Measurements from ENCODE around the gene ARHGEF35.
"Not testable (repeated sequence)": the region's sequence is repeated elsewhere in the genome, so short reads cannot be mapped to it uniquely, and the experiment has no call there.

The ARHGEF35 gene

DNA sequence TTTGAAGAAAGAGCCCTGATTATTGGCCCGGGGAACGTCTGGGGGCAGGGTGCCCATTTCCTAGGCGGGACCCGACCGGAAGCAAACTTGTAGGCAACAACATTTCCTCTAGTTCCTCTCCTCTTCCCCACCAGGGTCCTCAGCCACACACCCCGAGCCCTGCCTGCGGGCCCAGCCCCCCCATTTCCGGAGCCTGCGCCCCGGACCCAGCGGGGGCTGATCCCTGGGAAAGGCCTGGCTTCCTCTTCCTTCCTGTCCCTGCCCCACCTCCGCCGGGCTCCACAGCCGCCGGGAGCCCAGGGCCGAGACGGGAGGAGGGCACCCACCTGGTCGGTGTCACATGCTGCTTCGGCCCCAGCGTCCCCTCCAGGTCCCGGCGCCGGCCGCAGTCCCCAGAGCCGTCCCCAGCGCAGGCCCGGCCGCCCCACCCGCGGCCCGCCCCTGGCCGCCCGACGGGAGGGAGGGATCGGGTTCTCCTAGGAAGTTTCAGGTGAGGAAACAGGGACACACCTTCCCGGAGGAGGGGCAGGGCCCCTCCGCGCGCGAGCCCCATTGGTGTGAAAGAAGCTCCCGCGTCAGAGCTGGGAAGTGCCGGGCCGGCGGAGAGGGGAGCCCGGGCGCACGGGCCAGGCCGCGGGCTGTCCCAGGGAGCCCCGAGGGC lies at the start of gene ARHGEF35:
Gene ARHGEF35 (minus strand): TSS at position 622 of the 661 bp plus-strand sequence. CDS start 7,450 bp downstream, outside the sequence.
- H3K4me3 ChIP-seq (ENCODE audit: low read length); DNase-seq (ENCODE audit: low read depth): not testable (repeated sequence)

DNA sequence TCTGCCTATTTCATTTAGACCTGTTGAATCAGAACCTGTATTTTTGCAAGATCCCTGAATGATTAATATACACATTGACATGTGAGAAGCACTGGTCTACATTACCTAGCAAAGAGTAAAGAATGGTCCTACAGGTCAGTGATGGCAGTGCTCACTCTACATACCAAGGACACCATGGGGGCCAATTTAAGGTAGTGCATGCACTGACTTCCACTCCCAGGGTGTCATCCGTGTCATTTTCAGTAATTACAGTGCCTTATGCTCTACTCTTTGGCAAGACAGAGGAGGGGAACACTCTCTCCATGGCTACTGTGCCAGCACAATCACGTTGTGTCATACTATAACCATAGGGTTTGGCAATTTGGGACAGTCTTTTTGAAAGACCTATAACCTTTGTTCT lies 49.7 kb upstream of the ARHGEF35 start:
- not testable (repeated sequence) for H3K4me3 ChIP-seq (ENCODE audit: low read length); DNase-seq (ENCODE audit: low read depth)

DNA sequence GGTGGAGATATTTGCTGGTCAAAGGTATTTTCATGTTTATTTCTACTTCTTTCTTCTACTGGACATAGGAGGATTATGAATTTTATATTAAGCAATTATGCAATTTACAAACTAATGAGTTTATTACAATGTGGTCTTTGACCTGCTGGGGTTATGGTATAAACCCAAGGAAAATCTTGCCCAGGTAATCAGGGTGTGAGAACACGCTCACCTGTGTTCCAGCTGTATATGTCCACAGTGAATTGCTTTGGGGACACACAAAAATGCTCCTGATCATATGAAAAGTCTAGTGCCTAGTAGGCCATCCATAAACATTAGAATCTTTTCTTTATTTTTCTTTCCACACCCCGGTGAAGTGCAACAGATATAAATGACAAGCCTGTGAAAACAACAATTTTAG lies 43.7 kb upstream of the ARHGEF35 start, which contains the start of gene OR2A42:
Gene OR2A42 (minus strand): TSS at position 241 of the 400 bp plus-strand sequence. CDS start 6,762 bp downstream, outside the sequence.
- not testable (repeated sequence) for DNase-seq (ENCODE audit: low read depth); H3K4me3 ChIP-seq (ENCODE audit: low read length)

DNA sequence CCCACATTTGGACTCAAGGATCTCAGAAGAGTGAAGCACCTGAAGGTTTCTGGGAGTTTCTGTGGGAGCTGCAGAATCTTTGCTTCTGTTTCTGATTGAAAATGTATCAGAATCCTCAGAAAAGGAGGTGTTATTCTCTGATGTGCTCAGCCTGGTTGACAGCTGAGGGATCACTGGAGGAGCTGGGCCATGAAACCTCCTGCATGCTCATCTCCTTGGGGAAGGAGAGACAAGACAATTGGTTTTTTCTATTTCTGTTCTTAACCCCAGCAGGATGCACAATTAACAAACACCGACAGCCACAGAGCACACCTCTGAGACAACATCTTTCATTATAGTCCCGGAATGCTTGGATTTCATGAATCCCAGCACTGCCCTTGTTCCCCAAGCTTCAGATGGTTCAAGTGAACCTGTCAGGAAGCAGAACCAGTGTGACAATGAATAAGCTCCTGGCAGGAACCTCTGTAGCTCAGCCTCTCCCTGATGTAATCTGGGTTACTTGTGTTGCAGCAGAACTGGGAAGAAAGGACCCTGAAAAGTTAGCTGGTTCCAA lies 43.0 kb upstream of the ARHGEF35 start:
- peak; percentile 0 for DNase-seq (ENCODE audit: low read depth)
- not testable (repeated sequence) for H3K4me3 ChIP-seq (ENCODE audit: low read length)

DNA sequence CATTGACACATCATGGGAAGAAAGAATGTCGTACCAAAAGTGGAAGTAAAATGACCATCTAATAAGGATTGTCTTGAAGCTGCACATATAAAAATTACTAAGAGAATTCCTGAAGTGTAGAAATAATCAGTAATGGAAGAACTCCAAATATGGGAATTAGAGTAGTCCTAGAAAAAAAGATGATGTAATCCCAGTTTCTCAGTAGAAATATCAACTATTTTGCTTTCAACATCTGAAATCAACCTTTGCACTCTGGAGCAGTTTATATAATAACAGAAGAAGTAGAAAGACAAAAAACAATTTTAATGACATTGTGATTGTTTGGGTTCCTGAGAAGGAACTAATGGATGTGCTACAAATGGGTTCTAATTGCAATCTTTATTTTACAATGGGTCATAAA lies 37.4 kb upstream of the ARHGEF35 start:
- DNase-seq (ENCODE audit: low read depth); H3K4me3 ChIP-seq (ENCODE audit: low read length): not testable (repeated sequence)

DNA sequence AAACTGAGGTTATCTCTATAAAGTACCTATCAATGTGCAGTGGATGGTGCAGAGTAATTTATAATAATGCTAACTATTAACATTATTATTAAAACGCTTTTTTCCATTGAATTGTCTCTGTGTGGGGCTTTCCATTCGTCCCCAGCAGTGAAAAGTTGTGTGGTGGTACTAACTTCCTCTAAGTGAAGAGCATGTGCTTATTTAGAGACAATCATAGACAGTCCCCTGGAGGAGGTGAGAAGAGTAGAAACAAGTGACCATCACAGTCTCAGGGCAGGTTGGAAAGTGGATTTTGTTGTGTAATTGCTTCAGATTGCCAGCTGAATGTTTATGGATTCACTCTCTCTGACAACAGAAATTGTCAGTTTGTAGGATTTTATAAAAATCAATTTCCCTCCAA lies 35.4 kb upstream of the ARHGEF35 start:
- H3K4me3 ChIP-seq (ENCODE audit: low read length): not testable (repeated sequence)

DNA sequence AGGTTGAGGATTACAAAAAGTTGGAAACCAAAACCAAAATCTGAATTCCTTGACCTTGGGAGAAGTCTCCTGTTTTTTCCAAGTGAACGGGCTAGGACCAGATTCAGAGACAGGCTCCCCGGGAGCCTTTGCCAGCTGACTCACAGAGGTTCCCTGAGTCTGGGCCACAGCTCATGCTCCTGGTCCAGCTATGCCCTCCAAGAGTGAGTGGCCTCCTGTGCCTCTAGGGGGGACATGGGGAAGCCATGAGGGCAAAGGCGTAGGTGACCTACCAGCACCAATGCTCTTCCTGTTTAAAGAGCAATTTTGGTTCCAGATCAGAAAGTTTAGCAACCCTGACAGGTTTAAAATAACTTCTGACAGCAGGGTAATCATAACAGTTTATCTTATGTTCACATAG lies 33.2 kb upstream of the ARHGEF35 start:
- not testable (repeated sequence) for DNase-seq (ENCODE audit: low read depth); H3K4me3 ChIP-seq (ENCODE audit: low read length)

More for the DNA sequence above, 35.4 kb upstream of the ARHGEF35 start:
- not testable (repeated sequence) for DNase-seq (ENCODE audit: low read depth)

DNA sequence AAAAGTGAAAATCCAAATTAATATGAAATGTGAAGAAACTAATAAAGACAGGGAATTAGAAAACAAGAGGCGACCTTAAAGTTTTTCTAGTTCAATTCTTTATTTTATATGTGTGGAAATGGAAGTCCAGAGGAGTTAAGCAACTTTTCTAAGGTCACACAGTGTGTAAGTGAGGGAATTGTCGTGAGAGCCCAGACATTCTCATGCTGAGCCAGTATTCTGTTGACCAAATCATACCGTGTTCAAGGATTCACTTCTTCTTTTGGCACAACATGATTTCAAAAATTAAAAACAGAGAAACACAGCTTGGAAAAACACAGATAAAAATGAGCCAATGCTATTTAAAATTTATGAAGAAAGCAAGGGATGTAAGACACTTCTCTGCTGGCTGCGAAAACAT lies 31.2 kb upstream of the ARHGEF35 start:
- not testable (repeated sequence) for DNase-seq (ENCODE audit: low read depth); H3K4me3 ChIP-seq (ENCODE audit: low read length)

DNA sequence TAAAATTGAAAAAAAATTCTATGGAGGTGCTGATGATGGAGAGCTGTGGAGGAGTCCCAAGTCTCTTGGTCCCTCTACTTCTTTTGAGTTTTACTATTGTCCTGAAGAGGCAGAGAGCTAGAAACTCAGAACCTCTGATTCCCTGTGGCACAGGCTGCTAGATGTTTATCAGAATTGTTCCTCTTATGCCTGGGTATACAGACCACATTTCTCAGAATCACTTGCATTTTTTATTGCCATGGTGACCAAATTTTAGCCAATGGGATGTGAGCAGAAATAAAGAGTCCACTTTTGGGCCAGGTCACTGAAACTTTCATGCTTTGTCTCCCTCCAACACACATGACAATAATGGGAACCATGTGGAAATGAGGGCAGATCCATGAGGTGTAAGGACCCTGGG lies 28.0 kb upstream of the ARHGEF35 start:
- DNase-seq (ENCODE audit: low read depth); H3K4me3 ChIP-seq (ENCODE audit: low read length): not testable (repeated sequence)

DNA sequence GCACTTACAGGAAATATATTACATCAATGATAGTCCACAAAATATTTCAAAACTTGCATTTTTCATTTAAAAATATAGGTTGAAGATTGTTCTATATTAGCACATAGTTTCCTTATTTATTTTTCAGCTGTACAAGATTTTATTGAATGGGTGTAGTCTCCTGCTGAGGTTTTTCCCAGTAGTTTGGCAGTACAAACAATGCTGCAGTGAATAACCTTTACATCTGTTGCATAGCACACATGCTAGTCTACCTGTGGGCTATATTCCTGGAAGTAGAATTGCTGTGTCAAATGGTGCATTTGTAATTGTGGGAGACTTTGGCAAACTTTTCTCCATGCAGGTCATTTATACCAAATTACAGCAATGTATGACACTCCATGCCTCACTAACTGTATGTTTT lies 24.9 kb upstream of the ARHGEF35 start:
- DNase-seq (ENCODE audit: low read depth); H3K4me3 ChIP-seq (ENCODE audit: low read length): not testable (repeated sequence)

DNA sequence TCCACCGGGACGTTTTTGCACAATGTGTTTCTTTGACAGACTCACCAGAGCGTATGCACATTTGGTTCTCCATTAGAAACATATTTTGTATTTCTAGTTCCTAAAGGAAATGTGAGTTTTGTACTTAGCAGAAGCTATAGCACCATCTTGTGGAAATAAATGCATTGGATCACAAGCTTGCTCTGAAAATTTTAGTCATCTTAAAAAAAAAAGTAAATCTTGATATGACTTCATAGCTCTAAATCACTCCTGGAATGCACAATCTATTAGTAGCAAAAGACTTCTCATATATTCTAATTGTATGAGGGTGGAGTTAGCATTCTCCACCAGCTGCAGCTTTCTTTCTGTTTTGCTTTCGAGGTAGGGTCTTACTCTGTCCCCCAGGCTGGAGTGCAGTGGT lies 23.5 kb upstream of the ARHGEF35 start:
- not testable (repeated sequence) for DNase-seq (ENCODE audit: low read depth); H3K4me3 ChIP-seq (ENCODE audit: low read length)

DNA sequence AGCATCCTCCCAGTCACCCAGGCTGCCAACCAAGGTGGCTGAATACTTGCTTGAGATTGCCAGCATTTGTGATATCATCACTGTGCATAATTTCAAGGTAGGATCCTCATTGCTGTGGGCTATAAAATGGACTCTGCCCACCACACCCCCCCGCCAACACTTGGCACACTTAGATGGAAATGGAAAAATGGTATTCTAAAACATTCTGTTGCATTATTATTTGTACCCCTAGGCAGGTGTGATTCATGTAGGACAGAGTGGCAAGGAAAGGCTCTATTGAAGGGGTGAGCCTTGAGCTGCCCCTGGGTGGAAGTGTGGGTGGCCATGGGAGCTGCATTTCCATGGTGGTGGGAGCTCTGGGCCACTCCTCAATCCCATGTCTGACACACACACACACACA lies 22.9 kb upstream of the ARHGEF35 start:
- H3K4me3 ChIP-seq (ENCODE audit: low read length); DNase-seq (ENCODE audit: low read depth): not testable (repeated sequence)

DNA sequence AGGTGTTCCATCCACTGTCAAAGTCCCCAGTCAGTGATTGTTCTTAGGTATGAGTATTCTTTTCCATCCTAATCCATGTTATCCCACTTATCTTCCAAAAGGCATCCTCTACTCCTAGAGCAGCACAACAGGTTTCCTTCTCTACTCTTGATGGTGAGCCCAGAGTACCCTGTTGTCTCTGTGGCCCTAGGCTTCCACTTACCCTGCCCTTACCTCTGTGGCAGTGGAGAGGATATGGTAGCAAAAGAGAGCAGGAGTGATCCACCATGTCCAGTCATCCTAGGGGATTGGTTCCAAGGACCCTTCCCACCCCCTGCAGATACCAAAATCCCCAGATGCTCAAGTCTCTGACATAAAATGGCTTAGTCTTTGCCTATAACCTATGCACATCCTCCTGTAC lies 21.6 kb upstream of the ARHGEF35 start:
- not testable (repeated sequence) for H3K4me3 ChIP-seq (ENCODE audit: low read length); DNase-seq (ENCODE audit: low read depth)

DNA sequence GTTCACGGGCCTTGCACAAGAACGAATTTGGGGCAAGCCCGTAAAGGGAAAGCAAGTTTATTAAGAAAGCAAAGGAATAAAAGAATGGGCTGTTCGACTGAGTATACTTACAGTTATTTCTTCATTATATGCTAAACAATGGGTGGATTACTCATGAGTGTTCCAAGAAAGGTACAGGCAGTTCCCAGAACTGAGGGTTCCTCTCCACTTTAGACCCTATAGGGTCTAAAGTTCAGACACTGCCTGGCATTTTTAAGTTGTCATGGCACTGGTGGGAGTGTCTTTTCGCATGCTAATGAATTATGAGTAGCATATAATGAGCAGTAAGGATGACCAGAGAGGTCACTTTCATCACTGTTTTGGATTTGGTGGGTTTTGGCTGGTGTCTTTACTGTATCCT lies 9.7 kb upstream of the ARHGEF35 start:
- not testable (repeated sequence) for H3K4me3 ChIP-seq (ENCODE audit: low read length); DNase-seq (ENCODE audit: low read depth)

DNA sequence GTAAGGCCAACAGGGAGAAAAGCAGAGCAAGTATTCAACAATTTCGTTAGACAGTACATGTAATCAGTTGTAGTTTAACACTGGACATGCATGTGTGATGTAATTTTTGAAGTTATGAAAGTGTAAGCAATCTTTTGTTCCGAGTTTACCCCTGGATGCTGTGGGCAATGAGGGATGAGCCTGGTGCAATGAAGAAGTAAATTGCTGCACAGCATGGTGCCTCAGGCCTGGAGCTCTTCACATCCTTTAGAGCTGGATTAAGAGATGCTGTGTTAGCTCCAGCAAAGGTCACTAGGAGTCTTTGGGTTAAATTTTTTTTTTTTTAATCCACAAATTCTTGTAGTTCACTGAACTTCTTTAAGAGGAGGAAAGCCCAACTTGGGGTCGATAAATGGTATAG lies 7.5 kb upstream of the ARHGEF35 start:
- not testable (repeated sequence) for DNase-seq (ENCODE audit: low read depth); H3K4me3 ChIP-seq (ENCODE audit: low read length)

DNA sequence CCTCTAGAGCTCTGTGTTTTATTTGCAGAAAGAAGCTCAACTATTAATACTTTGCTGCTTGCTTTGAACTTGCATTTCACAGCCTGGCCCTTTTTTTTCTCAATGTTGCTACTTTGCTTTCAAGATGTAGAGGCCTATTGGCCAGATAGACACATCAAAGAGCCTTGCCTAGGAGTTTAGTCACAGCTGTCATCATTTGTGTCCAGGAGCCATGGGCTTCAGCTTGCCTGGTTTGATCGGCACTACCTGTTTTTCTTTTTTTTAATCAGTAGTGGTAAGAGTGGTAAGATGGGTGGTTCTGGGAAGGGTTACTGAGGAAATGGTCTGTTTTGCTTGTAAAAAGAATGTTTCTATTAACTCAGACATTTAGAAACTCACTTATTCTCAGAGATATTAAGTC lies 6.3 kb upstream of the ARHGEF35 start:
- H3K4me3 ChIP-seq (ENCODE audit: low read length); DNase-seq (ENCODE audit: low read depth): not testable (repeated sequence)

DNA sequence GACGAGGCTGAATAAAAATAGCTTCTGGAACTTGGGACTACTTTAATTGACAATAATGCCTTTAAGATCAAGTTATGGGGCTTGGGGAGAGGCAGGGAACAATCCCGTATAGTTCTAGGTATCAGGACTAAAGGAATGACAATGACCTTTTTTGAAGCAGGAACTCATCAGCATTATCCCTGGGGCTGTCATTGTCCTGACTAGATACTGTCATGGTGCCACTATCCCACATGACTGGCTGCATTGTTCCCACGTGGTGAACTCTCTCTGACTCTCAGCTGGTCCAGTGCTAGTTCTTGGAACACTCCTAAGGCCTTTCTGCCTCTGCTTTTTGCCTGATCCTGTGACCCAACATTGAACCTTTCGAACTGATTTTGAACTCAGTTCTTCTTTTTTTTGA lies 3.3 kb upstream of the ARHGEF35 start:
- DNase-seq (ENCODE audit: low read depth): not testable (repeated sequence)

DNA sequence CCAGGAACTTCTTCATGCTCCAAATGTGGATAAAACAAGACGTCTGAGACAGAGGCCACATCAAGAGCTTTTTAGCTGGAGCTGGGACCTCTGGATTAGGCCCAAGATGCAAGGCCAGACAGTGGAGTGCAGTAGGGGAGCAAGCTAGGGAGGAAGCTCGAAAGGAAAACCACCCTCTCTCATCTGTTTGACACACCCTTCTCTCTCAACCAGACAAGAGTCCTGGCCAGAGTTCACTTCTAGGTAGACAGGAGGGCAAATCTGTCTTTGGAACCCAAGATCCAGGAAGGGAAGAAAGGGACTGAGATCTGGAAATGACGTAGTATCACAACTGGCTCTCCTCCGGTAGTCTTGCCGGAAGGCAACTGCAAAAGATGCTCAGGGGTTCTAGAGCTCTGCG lies 1.2 kb downstream of the ARHGEF35 start:
- DNase-seq (ENCODE audit: low read depth); H3K4me3 ChIP-seq (ENCODE audit: low read length): not testable (repeated sequence)

More for the DNA sequence above, 3.3 kb upstream of the ARHGEF35 start:
- H3K4me3 ChIP-seq (ENCODE audit: low read length): not testable (repeated sequence)

DNA sequence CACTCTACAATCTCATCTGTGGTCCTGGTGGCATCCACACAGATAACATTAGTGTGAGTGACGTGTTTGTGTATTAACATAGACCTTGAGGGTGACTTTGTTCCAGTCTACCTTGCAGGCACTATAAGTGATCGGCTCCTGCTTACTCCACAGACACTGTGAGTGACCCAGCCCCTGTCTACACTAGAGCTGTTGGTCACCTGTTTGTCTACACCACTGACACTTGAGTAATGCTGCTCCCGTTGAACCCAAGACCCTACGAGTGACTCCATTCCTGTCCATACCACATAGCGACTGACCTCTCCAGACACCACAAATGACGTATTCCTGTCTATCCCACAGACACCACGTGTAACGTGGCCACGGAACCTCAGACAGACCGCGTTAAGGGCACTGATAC lies 1.9 kb downstream of the ARHGEF35 start:
- DNase-seq (ENCODE audit: low read depth); H3K4me3 ChIP-seq (ENCODE audit: low read length): not testable (repeated sequence)

DNA sequence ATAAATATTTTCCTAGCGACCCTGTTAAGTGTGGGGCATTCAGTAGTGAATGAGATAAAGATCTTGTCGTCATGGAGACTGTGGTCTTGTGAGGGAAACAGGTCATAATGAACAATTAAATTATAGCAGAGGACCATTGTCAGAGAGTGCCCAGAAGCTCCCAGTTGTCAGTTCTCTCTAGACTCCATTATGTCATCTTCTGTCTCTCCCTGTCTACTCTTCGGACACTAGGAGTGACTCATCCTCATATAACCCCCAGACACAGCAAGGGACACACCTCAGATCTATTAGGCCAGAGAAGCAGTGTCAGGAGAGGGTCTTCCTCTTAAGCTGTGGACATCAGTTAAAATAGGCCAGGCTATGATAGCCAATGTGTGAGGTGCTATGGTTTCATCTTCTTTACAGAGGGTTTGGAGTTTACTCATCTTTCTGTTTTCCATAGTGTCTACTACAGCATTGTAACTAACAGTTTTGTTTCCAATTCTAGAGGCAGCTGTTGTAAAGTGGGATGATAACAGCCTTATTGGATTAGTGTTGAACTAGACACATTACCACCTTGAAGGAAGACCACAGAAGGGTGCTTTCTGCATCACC lies 7.0 kb downstream of the ARHGEF35 start:
- not testable (repeated sequence) for H3K4me3 ChIP-seq (ENCODE audit: low read length); DNase-seq (ENCODE audit: low read depth)

DNA sequence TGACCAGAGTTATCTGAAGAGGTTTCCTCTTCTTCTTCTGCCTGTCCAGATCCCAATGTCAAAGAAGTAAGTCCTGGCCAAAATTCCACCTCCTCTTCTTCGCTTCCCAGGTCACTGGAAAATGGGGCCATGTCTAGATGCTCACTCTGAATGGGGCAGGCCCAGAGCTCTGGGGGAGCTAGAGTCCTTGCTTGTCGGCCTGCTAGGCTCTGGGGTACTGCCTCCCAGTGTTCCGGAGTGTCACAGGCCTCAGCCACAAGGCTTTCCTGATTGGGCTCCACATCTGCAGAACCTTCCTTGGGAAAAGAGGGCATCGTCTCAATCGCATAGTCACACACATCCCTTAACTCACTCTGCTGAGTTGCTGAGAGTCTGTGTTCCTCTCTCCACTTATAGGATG lies 7.8 kb downstream of the ARHGEF35 start:
- not testable (repeated sequence) for DNase-seq (ENCODE audit: low read depth); H3K4me3 ChIP-seq (ENCODE audit: low read length)

Data from epithelial cell of esophagus (primary cell).